Smooth muscle cell (in vitro differentiated cells): ENCODE data around the gene FYN. TPM values are rescaled to one million over a fixed set of nuclear protein-coding genes. Genes with fewer than 3 reads are reported as not detected.

Experiments
- DNase-seq: peaks from one replicate; lab custom pipeline; 2025; ENCODE audit not compliant: unreplicated experiment; lab: John Stamatoyannopoulos, UW
- H2AFZ ChIP-seq: fragments of 200-600 bp; sonication (generic); 2 replicates; pipeline ENCODE4 v1.6.0; 2016; ENCODE audit warnings: antibody characterized with exemption, low read depth, mild to moderate bottlenecking
- H3F3A ChIP-seq: fragments of 200-600 bp; sonication (generic); 2 replicates; pipeline ENCODE4 v1.6.0; 2017; ENCODE audit warnings: antibody characterized with exemption, low read depth
- H3K27ac ChIP-seq: fragments of 200-600 bp; sonication (generic); 2 replicates; pipeline ENCODE4 v1.5.1; 2016; ENCODE audit warnings: low read depth, mild to moderate bottlenecking
- H3K27me3 ChIP-seq: fragments of 200-600 bp; sonication (generic); 2 replicates; pipeline ENCODE4 v1.6.1; 2016; ENCODE audit warnings: low read depth, mild to moderate bottlenecking
- H3K36me3 ChIP-seq: fragments of 200-600 bp; sonication (generic); 2 replicates; pipeline ENCODE4 v1.5.1; 2016; ENCODE audit warnings: low read depth
- H3K4me1 ChIP-seq: fragments of 200-600 bp; sonication (generic); 2 replicates; pipeline ENCODE4 v1.5.1; 2016; ENCODE audit warnings: low read depth
- H3K4me2 ChIP-seq: fragments of 200-600 bp; sonication (generic); 2 replicates; pipeline ENCODE4 v1.6.0; 2016; ENCODE audit warnings: mild to moderate bottlenecking
- H3K4me3 ChIP-seq: fragments of 200-600 bp; sonication (generic); 2 replicates; pipeline ENCODE4 v1.5.1; 2016; ENCODE audit warnings: mild to moderate bottlenecking
- H3K79me2 ChIP-seq: fragments of 200-600 bp; sonication (generic); 2 replicates; pipeline ENCODE4 v1.6.0; 2016; ENCODE audit warnings: low read depth, mild to moderate bottlenecking
- H3K9ac ChIP-seq: fragments of 200-600 bp; sonication (generic); 2 replicates; pipeline ENCODE4 v1.6.0; 2016; ENCODE audit warnings: low read depth
- H3K9me3 ChIP-seq: fragments of 200-600 bp; sonication (generic); replicated peaks from 2 replicates; pipeline ENCODE4 v1.5.1; 2016; ENCODE audit warnings: low read depth
- H4K20me1 ChIP-seq: fragments of 200-600 bp; sonication (generic); 2 replicates; pipeline ENCODE4 v1.6.0; 2016; ENCODE audit warnings: low read depth
- CTCF ChIP-seq: fragments of 200-600 bp; sonication (generic); IDR thresholded peaks from 2 replicates; pipeline ENCODE4 v1.5.1; 2017; ENCODE audit warnings: borderline replicate concordance, mild to moderate bottlenecking, antibody characterized with exemption; ENCODE audit not compliant: insufficient read depth, poor library complexity, severe bottlenecking
- WGBS: methylation state at CpG from one replicate; pipeline ENCODE4 v1.1.7; 2016; ENCODE audit warnings: low lambda C conversion rate; 5-methylcytosine and 5-hydroxymethylcytosine counted together
- polyA plus RNA-seq: library from polyadenylated mRNA; unstranded; fragments of >200 nt; fragmentation: Nextera tagmentation; extraction: Ambion mirVana; gene quantifications from 2 replicates; pipeline ENCODE4 v1.2.1, GENCODE V29; 2016
- total RNA-seq: library from RNA; depleted of rRNA; stranded (reverse); fragments of >200 nt; gene quantifications from 2 replicates; pipeline ENCODE4 v1.2.3, GENCODE V29; 2014

The FYN gene
- total and polyA plus RNA-seq, 2 experiments from 2014 or later = 110 to 138 TPM

- no peaks in the 10 kb centered on the region for H3K27me3 ChIP-seq
- no peak overlapping the region for H3K4me2 ChIP-seq
- no peak overlapping the region for H3K27ac ChIP-seq
- no peak overlapping the region for H3K4me3 ChIP-seq
- 86% methylated on average over 4 of the region's 4 CpGs for WGBS
- H3K9ac ChIP-seq = no peak overlapping the region
- H3K36me3 ChIP-seq = no peaks in the 10 kb centered on the region
- DNase-seq = no peak
- TF ChIP-seq CTCF = no peak
- H2AFZ ChIP-seq = no peak overlapping the region
- H3K9me3 ChIP-seq = no peaks in the 10 kb centered on the region
- H3F3A ChIP-seq = no peaks in the 10 kb centered on the region
- no peaks in the 10 kb centered on the region for H3K79me2 ChIP-seq
- H3K4me1 ChIP-seq = peaks cover 5% of the 10 kb centered on the region
- H4K20me1 ChIP-seq = no peaks in the 10 kb centered on the region
Measured at GRCh38 chr6:111632468-111633247, 240.6 kb downstream of the FYN start.

GRCh38 chr6:111631903-111632460, 241.3 kb downstream of the FYN start:
- no peak for DNase-seq
- TF ChIP-seq CTCF = no peak
- no peaks in the 10 kb centered on the region for H3K9me3 ChIP-seq
- H4K20me1 ChIP-seq = no peaks in the 10 kb centered on the region
- H3K4me3 ChIP-seq = no peak overlapping the region
- no peaks in the 10 kb centered on the region for H3K27me3 ChIP-seq
- H3K27ac ChIP-seq = no peak overlapping the region
- no peaks in the 10 kb centered on the region for H3F3A ChIP-seq
- WGBS = 56% methylated on average over 8 of the region's 8 CpGs
- no peak overlapping the region for H3K4me2 ChIP-seq
- H3K4me1 ChIP-seq = peaks cover 5% of the 10 kb centered on the region
- H2AFZ ChIP-seq = no peak overlapping the region
- no peak overlapping the region for H3K9ac ChIP-seq
- no peaks in the 10 kb centered on the region for H3K36me3 ChIP-seq
- no peaks in the 10 kb centered on the region for H3K79me2 ChIP-seq

- H2AFZ ChIP-seq = no peak overlapping the region
- WGBS = 60% methylated on average over 6 of the region's 6 CpGs
Measured at GRCh38 chr6:111631018-111631417, 242.2 kb downstream of the FYN start.

More at GRCh38 chr6:111631018-111631417, 242.2 kb downstream of the FYN start:
- TF ChIP-seq CTCF = no peak
- Histone ChIP-seq H3K9ac (no peak overlapping the region), H3K36me3 (no peaks in the 10 kb centered on the region), H3K4me1 (peaks cover 5% of the 10 kb centered on the region), H3K4me2 (no peak overlapping the region), H3K79me2 (no peaks in the 10 kb centered on the region), H3K4me3 (no peak overlapping the region), H3K27ac (no peak overlapping the region), H3F3A (no peaks in the 10 kb centered on the region), H3K27me3 (no peaks in the 10 kb centered on the region), H3K9me3 (no peaks in the 10 kb centered on the region), H4K20me1 (no peaks in the 10 kb centered on the region)
- no peak for DNase-seq
